PFSK-1 (cell line): ENCODE results near the gene POMT1.

Experiments
- POLR2AphosphoS5 ChIP-seq: IDR thresholded peaks from 2 replicates; pipeline ENCODE4 v1.6.1; 2012; ENCODE audit warnings: low read depth, mild to moderate bottlenecking, control low read depth, low read length, moderate library complexity
- REST ChIP-seq, 2 experiments: IDR thresholded peaks; 2 replicates each; pipeline versions ENCODE4 v1.6.1 to v1.8.0; 2011 to 2012; ENCODE audit warnings: low read depth in 2 of 2, low read length in 2 of 2, control low read depth in 1 of 2, inconsistent platforms in 1 of 2, mild to moderate bottlenecking in 1 of 2, moderate library complexity in 1 of 2; ENCODE audit not compliant: insufficient read depth in 1 of 2
- SIN3A ChIP-seq: IDR thresholded peaks from 2 replicates; pipeline ENCODE4 v1.6.1; 2012; ENCODE audit warnings: mild to moderate bottlenecking, low read length, moderate library complexity, borderline replicate concordance; ENCODE audit not compliant: insufficient read depth
- TAF1 ChIP-seq: IDR thresholded peaks from 2 replicates; pipeline ENCODE4 v1.6.1; 2012; ENCODE audit warnings: low read length, control low read depth, borderline replicate concordance; ENCODE audit not compliant: insufficient read depth

- no peak for TF ChIP-seq POLR2AphosphoS5
- TF ChIP-seq TAF1: no peak
- no peak for TF ChIP-seq SIN3A
- no peak for TF ChIP-seq REST (IDR thresholded peaks at IDR 0.05; ENCODE audit: insufficient read depth in 1 of 2, low read depth in 2 of 2, low read length in 2 of 2)
Observed at GRCh38 chr9:131485728-131486422, 16.8 kb upstream of the POMT1 start.
